ENCODE measurements around the gene GRIK1.

DNA sequence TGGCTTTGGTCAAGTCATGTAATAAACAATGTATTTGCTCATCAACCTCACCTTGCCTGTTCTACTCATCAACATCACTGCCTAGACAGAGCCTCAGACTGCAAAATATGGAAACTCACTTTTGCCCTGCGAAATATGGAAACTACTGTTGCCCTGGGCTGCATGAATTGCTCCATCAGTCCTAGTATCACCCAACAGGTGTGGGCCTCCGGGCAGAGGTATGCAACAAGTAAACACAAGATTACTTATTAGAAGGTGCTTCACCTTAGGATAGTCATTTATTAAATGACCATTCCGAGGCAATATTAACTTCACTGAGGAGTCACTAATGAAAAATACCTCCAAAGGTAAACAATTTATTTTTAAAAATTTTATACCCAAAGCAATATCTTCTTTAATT is 354.3 kb downstream of the GRIK1 start:
- TF ChIP-seq POLR2A (IDR thresholded peaks at IDR 0.05), result no peak
- TF ChIP-seq, protein P1, sequence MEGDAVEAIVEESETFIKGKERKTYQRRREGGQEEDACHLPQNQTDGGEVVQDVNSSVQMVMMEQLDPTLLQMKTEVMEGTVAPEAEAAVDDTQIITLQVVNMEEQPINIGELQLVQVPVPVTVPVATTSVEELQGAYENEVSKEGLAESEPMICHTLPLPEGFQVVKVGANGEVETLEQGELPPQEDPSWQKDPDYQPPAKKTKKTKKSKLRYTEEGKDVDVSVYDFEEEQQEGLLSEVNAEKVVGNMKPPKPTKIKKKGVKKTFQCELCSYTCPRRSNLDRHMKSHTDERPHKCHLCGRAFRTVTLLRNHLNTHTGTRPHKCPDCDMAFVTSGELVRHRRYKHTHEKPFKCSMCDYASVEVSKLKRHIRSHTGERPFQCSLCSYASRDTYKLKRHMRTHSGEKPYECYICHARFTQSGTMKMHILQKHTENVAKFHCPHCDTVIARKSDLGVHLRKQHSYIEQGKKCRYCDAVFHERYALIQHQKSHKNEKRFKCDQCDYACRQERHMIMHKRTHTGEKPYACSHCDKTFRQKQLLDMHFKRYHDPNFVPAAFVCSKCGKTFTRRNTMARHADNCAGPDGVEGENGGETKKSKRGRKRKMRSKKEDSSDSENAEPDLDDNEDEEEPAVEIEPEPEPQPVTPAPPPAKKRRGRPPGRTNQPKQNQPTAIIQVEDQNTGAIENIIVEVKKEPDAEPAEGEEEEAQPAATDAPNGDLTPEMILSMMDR (IDR thresholded peaks at IDR 0.05), result no peak

Measured in vagina (tissue), 2 donors.